ENCODE results near the gene TNRC6A. TPM values are rescaled to one million over a fixed set of nuclear protein-coding genes. Genes with fewer than 3 reads are reported as not detected.

The TNRC6A gene
- total and polyA plus RNA-seq, 2 experiments from 2014 or later, result 93.1 to 124 TPM

GRCh38 chr16:24849641-24850040, 120.2 kb downstream of the TNRC6A start:
- TF ChIP-seq CREB1 (CRISPR knock-in tag; IDR thresholded peaks at IDR 0.05; ENCODE audit: low read depth) (no peak), ZNF331 (CRISPR knock-in tag; IDR thresholded peaks at IDR 0.05; ENCODE audit: low read depth) (no peak)
- TF ChIP-seq, protein P1, sequence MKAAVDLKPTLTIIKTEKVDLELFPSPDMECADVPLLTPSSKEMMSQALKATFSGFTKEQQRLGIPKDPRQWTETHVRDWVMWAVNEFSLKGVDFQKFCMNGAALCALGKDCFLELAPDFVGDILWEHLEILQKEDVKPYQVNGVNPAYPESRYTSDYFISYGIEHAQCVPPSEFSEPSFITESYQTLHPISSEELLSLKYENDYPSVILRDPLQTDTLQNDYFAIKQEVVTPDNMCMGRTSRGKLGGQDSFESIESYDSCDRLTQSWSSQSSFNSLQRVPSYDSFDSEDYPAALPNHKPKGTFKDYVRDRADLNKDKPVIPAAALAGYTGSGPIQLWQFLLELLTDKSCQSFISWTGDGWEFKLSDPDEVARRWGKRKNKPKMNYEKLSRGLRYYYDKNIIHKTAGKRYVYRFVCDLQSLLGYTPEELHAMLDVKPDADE (IDR thresholded peaks at IDR 0.05), result no peak
- TF ChIP-seq, protein P2, sequence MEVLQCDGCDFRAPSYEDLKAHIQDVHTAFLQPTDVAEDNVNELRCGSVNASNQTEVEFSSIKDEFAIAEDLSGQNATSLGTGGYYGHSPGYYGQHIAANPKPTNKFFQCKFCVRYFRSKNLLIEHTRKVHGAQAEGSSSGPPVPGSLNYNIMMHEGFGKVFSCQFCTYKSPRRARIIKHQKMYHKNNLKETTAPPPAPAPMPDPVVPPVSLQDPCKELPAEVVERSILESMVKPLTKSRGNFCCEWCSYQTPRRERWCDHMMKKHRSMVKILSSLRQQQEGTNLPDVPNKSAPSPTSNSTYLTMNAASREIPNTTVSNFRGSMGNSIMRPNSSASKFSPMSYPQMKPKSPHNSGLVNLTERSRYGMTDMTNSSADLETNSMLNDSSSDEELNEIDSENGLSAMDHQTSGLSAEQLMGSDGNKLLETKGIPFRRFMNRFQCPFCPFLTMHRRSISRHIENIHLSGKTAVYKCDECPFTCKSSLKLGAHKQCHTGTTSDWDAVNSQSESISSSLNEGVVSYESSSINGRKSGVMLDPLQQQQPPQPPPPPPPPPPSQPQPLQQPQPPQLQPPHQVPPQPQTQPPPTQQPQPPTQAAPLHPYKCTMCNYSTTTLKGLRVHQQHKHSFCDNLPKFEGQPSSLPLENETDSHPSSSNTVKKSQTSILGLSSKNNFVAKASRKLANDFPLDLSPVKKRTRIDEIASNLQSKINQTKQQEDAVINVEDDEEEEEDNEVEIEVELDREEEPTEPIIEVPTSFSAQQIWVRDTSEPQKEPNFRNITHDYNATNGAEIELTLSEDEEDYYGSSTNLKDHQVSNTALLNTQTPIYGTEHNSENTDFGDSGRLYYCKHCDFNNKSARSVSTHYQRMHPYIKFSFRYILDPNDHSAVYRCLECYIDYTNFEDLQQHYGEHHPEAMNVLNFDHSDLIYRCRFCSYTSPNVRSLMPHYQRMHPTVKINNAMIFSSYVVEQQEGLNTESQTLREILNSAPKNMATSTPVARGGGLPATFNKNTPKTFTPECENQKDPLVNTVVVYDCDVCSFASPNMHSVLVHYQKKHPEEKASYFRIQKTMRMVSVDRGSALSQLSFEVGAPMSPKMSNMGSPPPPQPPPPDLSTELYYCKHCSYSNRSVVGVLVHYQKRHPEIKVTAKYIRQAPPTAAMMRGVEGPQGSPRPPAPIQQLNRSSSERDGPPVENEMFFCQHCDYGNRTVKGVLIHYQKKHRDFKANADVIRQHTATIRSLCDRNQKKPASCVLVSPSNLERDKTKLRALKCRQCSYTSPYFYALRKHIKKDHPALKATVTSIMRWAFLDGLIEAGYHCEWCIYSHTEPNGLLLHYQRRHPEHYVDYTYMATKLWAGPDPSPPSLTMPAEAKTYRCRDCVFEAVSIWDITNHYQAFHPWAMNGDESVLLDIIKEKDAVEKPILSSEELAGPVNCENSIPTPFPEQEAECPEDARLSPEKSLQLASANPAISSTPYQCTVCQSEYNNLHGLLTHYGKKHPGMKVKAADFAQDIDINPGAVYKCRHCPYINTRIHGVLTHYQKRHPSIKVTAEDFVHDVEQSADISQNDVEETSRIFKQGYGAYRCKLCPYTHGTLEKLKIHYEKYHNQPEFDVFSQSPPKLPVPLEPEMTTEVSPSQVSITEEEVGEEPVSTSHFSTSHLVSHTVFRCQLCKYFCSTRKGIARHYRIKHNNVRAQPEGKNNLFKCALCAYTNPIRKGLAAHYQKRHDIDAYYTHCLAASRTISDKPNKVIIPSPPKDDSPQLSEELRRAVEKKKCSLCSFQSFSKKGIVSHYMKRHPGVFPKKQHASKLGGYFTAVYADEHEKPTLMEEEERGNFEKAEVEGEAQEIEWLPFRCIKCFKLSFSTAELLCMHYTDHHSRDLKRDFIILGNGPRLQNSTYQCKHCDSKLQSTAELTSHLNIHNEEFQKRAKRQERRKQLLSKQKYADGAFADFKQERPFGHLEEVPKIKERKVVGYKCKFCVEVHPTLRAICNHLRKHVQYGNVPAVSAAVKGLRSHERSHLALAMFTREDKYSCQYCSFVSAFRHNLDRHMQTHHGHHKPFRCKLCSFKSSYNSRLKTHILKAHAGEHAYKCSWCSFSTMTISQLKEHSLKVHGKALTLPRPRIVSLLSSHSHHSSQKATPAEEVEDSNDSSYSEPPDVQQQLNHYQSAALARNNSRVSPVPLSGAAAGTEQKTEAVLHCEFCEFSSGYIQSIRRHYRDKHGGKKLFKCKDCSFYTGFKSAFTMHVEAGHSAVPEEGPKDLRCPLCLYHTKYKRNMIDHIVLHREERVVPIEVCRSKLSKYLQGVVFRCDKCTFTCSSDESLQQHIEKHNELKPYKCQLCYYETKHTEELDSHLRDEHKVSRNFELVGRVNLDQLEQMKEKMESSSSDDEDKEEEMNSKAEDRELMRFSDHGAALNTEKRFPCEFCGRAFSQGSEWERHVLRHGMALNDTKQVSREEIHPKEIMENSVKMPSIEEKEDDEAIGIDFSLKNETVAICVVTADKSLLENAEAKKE (CRISPR knock-in tag; IDR thresholded peaks at IDR 0.05), result no peak
- TF ChIP-seq, protein P3, sequence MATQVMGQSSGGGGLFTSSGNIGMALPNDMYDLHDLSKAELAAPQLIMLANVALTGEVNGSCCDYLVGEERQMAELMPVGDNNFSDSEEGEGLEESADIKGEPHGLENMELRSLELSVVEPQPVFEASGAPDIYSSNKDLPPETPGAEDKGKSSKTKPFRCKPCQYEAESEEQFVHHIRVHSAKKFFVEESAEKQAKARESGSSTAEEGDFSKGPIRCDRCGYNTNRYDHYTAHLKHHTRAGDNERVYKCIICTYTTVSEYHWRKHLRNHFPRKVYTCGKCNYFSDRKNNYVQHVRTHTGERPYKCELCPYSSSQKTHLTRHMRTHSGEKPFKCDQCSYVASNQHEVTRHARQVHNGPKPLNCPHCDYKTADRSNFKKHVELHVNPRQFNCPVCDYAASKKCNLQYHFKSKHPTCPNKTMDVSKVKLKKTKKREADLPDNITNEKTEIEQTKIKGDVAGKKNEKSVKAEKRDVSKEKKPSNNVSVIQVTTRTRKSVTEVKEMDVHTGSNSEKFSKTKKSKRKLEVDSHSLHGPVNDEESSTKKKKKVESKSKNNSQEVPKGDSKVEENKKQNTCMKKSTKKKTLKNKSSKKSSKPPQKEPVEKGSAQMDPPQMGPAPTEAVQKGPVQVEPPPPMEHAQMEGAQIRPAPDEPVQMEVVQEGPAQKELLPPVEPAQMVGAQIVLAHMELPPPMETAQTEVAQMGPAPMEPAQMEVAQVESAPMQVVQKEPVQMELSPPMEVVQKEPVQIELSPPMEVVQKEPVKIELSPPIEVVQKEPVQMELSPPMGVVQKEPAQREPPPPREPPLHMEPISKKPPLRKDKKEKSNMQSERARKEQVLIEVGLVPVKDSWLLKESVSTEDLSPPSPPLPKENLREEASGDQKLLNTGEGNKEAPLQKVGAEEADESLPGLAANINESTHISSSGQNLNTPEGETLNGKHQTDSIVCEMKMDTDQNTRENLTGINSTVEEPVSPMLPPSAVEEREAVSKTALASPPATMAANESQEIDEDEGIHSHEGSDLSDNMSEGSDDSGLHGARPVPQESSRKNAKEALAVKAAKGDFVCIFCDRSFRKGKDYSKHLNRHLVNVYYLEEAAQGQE (IDR thresholded peaks at IDR 0.05; ENCODE audit: unreplicated experiment), result no peak
- TF ChIP-seq, protein P4, sequence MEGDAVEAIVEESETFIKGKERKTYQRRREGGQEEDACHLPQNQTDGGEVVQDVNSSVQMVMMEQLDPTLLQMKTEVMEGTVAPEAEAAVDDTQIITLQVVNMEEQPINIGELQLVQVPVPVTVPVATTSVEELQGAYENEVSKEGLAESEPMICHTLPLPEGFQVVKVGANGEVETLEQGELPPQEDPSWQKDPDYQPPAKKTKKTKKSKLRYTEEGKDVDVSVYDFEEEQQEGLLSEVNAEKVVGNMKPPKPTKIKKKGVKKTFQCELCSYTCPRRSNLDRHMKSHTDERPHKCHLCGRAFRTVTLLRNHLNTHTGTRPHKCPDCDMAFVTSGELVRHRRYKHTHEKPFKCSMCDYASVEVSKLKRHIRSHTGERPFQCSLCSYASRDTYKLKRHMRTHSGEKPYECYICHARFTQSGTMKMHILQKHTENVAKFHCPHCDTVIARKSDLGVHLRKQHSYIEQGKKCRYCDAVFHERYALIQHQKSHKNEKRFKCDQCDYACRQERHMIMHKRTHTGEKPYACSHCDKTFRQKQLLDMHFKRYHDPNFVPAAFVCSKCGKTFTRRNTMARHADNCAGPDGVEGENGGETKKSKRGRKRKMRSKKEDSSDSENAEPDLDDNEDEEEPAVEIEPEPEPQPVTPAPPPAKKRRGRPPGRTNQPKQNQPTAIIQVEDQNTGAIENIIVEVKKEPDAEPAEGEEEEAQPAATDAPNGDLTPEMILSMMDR (conservative IDR thresholded peaks at IDR 0.05; ENCODE audit: low read depth in 2 of 2), result no peak
- no peak overlapping the region for H3K4me3 Mint-ChIP-seq
- no peaks in the 10 kb centered on the region for H3K79me2 ChIP-seq (replicated peaks; ENCODE audit: insufficient read depth)
- no peaks in the 10 kb centered on the region for H3K9me3 Mint-ChIP-seq
- no peak for DNase-seq (ENCODE audit: low spot score)
- H3K27ac Mint-ChIP-seq, result no peak overlapping the region
- H3K27ac ChIP-seq (ENCODE audit: low read depth), result no peak overlapping the region
- H3F3A ChIP-seq (replicated peaks; ENCODE audit: low read depth), result no peaks in the 10 kb centered on the region
- H3K36me3 Mint-ChIP-seq (ENCODE audit: low read depth), result no peaks in the 10 kb centered on the region
- no peaks in the 10 kb centered on the region for H3K9me2 ChIP-seq (ENCODE audit: insufficient read depth)
- no peaks in the 10 kb centered on the region; the same call in 2 of the 3 replicates for H3K4me1 Mint-ChIP-seq
- H3K27me3 ChIP-seq (ENCODE audit: insufficient read depth), result no peaks in the 10 kb centered on the region
- H4K20me1 ChIP-seq (replicated peaks; ENCODE audit: insufficient read depth), result no peaks in the 10 kb centered on the region
- H3K4me3 ChIP-seq, result no peak overlapping the region
- ATAC-seq, result no peak
- no peaks in the 10 kb centered on the region for H3K36me3 ChIP-seq (ENCODE audit: insufficient read depth)
- H2AFZ ChIP-seq, result no peak overlapping the region
- no peak overlapping the region for H3K4me2 ChIP-seq
- no peaks in the 10 kb centered on the region for H3K4me1 ChIP-seq (ENCODE audit: insufficient read depth)
- H3K27me3 Mint-ChIP-seq (ENCODE audit: insufficient read depth, low read depth, poor library complexity), result peaks cover 8% of the 10 kb centered on the region
